Osteoblast (primary cell): ENCODE results near the gene C8B. TPM values are rescaled to one million over a fixed set of nuclear protein-coding genes. Genes with fewer than 3 reads are reported as not detected.

Experiments
- DNase-seq: peaks from one replicate; pipeline ENCODE4 v3.0.0; 2011; ENCODE audit warnings: low spot score, mixed read lengths; ENCODE audit not compliant: insufficient read length; ENCODE audit errors: missing footprints
- H2AFZ ChIP-seq: 2 replicates; pipeline ENCODE4 v1.6.0; 2011; ENCODE audit warnings: mild to moderate bottlenecking, low read length
- H3K27ac ChIP-seq: 2 replicates; pipeline ENCODE4 v1.5.1; 2011; ENCODE audit warnings: mild to moderate bottlenecking, low read depth, low read length, moderate library complexity
- H3K27me3 ChIP-seq: 2 replicates; pipeline ENCODE4 v1.6.0; 2012; ENCODE audit warnings: mild to moderate bottlenecking, control low read depth, inconsistent platforms, low read length, moderate library complexity; ENCODE audit not compliant: insufficient read depth
- H3K36me3 ChIP-seq: 2 replicates; pipeline ENCODE4 v1.5.1; 2011; ENCODE audit warnings: mild to moderate bottlenecking, low read length, control low read depth, moderate library complexity; ENCODE audit not compliant: insufficient read depth
- H3K4me1 ChIP-seq: 2 replicates; pipeline ENCODE4 v1.5.1; 2011; ENCODE audit warnings: mild to moderate bottlenecking, low read length, control low read depth, moderate library complexity; ENCODE audit not compliant: insufficient read depth
- H3K4me2 ChIP-seq: 2 replicates; pipeline ENCODE4 v1.6.0; 2011; ENCODE audit warnings: mild to moderate bottlenecking, low read length; ENCODE audit not compliant: insufficient read depth
- H3K4me3 ChIP-seq: fragments of 200-600 bp; sonication (generic); 3 replicates; pipeline ENCODE4 v1.5.1; 2012; ENCODE audit warnings: mild to moderate bottlenecking, low read length, inconsistent platforms; ENCODE audit not compliant: insufficient read depth
- H3K79me2 ChIP-seq: 2 replicates; pipeline ENCODE4 v1.6.0; 2012; ENCODE audit warnings: mild to moderate bottlenecking, low read length, control low read depth, inconsistent platforms; ENCODE audit not compliant: insufficient read depth
- H3K9me3 ChIP-seq: 2 replicates; pipeline ENCODE4 v1.5.1; 2011; ENCODE audit warnings: low read depth, low read length, control low read depth
- H4K20me1 ChIP-seq: 2 replicates; pipeline ENCODE4 v1.6.0; 2012; ENCODE audit warnings: mild to moderate bottlenecking, low read length, control low read depth; ENCODE audit not compliant: insufficient read depth
- total RNA-seq: library from RNA; depleted of rRNA; stranded (reverse); fragments of >200 nt; gene quantifications from 2 replicates; pipeline ENCODE4 v1.2.3, GENCODE V29; 2012
- TF ChIP-seq, protein P1 (sequence below): IDR thresholded peaks from 2 replicates; pipeline ENCODE4 v1.5.1; 2011; ENCODE audit warnings: mild to moderate bottlenecking, low read depth, low read length, moderate library complexity; ENCODE audit errors: extremely low read depth

The C8B gene
- total RNA-seq, 1 donor, result not detected

DNA sequence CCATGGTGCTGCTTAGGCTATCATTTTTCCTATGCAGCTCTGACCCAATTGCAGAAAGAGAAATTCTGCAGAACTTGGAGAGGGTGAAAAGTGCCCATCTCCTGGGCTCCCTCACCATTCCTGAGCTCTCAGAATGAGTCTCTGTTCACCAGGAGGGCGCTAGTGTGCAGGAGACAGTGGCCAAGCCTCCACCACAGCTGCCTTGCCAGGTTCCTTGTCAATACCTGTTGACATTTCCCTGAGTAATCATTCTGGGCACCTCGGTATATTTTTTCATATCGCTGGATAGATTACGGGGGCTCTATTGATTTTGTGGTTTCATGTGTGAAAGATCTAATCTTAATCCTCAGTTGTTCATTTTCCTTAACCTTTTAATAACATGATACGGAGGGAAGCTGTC, 13.0 kb upstream of the C8B start:
- no peak overlapping the region for H3K4me2 ChIP-seq
- H3K4me3 ChIP-seq, result no peak overlapping the region
- TF ChIP-seq, protein P1, sequence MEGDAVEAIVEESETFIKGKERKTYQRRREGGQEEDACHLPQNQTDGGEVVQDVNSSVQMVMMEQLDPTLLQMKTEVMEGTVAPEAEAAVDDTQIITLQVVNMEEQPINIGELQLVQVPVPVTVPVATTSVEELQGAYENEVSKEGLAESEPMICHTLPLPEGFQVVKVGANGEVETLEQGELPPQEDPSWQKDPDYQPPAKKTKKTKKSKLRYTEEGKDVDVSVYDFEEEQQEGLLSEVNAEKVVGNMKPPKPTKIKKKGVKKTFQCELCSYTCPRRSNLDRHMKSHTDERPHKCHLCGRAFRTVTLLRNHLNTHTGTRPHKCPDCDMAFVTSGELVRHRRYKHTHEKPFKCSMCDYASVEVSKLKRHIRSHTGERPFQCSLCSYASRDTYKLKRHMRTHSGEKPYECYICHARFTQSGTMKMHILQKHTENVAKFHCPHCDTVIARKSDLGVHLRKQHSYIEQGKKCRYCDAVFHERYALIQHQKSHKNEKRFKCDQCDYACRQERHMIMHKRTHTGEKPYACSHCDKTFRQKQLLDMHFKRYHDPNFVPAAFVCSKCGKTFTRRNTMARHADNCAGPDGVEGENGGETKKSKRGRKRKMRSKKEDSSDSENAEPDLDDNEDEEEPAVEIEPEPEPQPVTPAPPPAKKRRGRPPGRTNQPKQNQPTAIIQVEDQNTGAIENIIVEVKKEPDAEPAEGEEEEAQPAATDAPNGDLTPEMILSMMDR, result no peak
- no peaks in the 10 kb centered on the region for H3K9me3 ChIP-seq
- H3K27me3 ChIP-seq, result no peaks in the 10 kb centered on the region
- DNase-seq, result no peak
- H3K36me3 ChIP-seq, result no peaks in the 10 kb centered on the region
- H2AFZ ChIP-seq, result no peak overlapping the region
- H4K20me1 ChIP-seq, result no peaks in the 10 kb centered on the region
- H3K27ac ChIP-seq, result no peak overlapping the region
- no peaks in the 10 kb centered on the region for H3K4me1 ChIP-seq
- H3K79me2 ChIP-seq, result no peaks in the 10 kb centered on the region

DNA sequence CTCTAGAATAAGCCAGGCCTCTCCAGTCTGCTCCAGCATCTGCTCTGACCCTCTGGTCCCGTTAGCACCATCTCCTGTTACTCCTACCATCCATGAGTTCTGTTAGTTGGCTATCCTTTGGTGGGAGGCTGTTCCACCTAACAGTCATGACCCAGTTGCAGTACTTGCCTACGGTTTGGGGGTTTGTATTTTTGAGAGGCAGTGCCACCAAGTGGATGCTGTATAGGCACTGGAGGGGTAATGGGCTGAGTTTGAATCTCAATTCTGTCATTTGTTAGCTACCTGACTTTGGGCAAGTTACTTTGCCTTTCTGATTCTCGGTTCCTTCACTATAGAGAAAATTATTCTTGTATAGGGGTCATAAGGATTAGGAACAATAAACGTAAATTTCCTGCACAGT, 12.1 kb upstream of the C8B start:
- Histone ChIP-seq H4K20me1 (no peaks in the 10 kb centered on the region), H3K4me3 (no peak overlapping the region), H3K4me2 (no peak overlapping the region), H3K4me1 (no peaks in the 10 kb centered on the region), H3K79me2 (no peaks in the 10 kb centered on the region), H3K36me3 (no peaks in the 10 kb centered on the region), H2AFZ (no peak overlapping the region), H3K27ac (no peak overlapping the region), H3K27me3 (no peaks in the 10 kb centered on the region), H3K9me3 (no peaks in the 10 kb centered on the region)
- no peak for DNase-seq
- TF ChIP-seq, protein P1, result no peak

DNA sequence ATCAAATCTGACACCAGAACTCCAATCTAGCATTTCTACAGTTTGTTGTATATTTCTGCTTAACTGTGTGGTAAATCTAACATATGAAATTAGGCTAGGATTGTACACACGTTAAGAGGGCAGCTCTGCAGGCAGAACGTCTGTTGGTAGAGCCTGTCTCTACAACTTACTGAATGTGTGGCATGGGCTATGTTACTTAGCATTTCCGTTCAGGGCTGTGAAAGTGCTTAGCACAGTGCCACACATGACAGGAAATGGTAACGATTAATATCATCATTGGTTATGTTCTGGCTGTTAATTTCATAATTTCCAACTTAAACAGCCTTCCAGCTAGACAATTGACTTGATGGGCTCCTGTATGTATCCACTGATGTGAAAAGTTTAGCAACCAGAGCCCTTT, 9.6 kb upstream of the C8B start:
- Histone ChIP-seq H3K4me3 (no peak overlapping the region), H3K27me3 (no peaks in the 10 kb centered on the region), H3K27ac (no peak overlapping the region), H3K79me2 (no peaks in the 10 kb centered on the region), H3K36me3 (no peaks in the 10 kb centered on the region), H2AFZ (no peak overlapping the region), H4K20me1 (no peaks in the 10 kb centered on the region), H3K4me2 (no peak overlapping the region), H3K9me3 (no peaks in the 10 kb centered on the region), H3K4me1 (no peaks in the 10 kb centered on the region)
- TF ChIP-seq, protein P1, result no peak
- DNase-seq, result no peak

DNA sequence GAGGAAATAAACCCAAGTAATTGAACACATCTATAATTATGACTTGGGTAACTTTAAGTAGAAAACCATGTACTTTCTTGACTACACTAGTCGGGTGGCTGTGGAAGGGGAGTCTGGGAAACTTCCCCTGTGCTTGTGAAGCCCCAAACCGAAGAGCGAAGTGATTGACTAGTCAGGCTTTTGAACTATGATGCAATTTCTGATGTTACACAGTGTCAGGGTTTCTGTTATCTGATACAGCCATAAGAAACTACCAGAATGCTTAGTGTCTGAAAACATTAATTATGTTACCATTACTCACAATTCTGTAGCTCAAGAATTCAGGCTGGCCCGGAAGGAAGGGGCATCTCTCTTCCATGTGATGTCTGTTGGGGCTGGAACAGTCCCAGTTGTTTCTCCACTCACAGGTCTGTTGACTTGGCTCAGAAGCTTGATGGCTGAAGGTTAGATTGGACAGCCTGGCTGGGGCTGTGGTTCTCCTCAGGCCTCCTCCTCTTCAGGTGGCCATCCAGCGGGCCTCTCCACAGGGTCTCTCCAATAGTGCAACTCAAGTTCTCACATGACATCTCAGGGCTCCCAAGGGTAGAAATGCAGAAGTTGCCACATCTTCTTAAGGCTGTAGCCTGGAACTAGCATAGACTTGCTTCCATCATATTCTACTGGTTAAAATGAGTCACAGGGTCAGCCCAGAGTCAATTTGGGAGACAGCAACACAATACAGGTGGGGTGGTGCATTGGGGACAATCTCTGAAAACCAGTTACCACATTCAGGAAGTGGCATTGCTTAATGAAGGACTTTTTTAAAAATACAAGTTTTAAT, 8.3 kb upstream of the C8B start:
- DNase-seq, result no peak
- no peak overlapping the region for H3K27ac ChIP-seq
- H2AFZ ChIP-seq, result no peak overlapping the region
- no peaks in the 10 kb centered on the region for H3K4me1 ChIP-seq
- H3K79me2 ChIP-seq, result no peaks in the 10 kb centered on the region
- H3K27me3 ChIP-seq, result no peaks in the 10 kb centered on the region
- TF ChIP-seq, protein P1, result no peak
- H4K20me1 ChIP-seq, result no peaks in the 10 kb centered on the region
- H3K4me2 ChIP-seq, result no peak overlapping the region
- no peak overlapping the region for H3K4me3 ChIP-seq
- no peaks in the 10 kb centered on the region for H3K9me3 ChIP-seq
- H3K36me3 ChIP-seq, result no peaks in the 10 kb centered on the region
